Right ventricle myocardium superior (tissue), 1 donor: ENCODE measurements around the gene CYREN. TPM values are rescaled to one million over a fixed set of nuclear protein-coding genes. Genes with fewer than 3 reads are reported as not detected.
"Not testable (repeated sequence)": the region's sequence is repeated elsewhere in the genome, so short reads cannot be mapped to it uniquely, and the experiment has no call there.

ENCODE experiments used
- ATAC-seq: fragments of 200-7000 bp; cut with Tn5 transposase; one replicate; pipeline ENCODE4 v1.9.1; 2020; ENCODE audit warnings: mild to moderate bottlenecking; ENCODE audit not compliant: poor library complexity
- DNase-seq: peaks from one replicate; pipeline ENCODE4 v3.0.0-alpha.2; 2020
- intact Hi-C: fragments of 100-400 bp; cut with DNase I; formaldehyde crosslinking; loops from one replicate; pipeline ENCODE4 v1.11.2; 2022
- microRNA-seq: library from miRNA; unstranded; fragments of <30 nt; microRNA quantifications from one replicate; pipeline ENCODE4 v1.2.0, GENCODE V29; 2020
- total RNA-seq: library from RNA; stranded (reverse); fragmentation: NEBNext Ultra II Directional; extraction: Animal tissue kit (Norgen Biotek cat#: 25700); gene quantifications from one replicate; pipeline ENCODE4 v1.2.1, GENCODE V29; 2021
- donor health status: DM: no; HTN: yes; CAD: no; lungs with severe emphysema.

CYREN gene
- total RNA-seq, 1 donor from 2014 or later = 28.9 TPM

DNA sequence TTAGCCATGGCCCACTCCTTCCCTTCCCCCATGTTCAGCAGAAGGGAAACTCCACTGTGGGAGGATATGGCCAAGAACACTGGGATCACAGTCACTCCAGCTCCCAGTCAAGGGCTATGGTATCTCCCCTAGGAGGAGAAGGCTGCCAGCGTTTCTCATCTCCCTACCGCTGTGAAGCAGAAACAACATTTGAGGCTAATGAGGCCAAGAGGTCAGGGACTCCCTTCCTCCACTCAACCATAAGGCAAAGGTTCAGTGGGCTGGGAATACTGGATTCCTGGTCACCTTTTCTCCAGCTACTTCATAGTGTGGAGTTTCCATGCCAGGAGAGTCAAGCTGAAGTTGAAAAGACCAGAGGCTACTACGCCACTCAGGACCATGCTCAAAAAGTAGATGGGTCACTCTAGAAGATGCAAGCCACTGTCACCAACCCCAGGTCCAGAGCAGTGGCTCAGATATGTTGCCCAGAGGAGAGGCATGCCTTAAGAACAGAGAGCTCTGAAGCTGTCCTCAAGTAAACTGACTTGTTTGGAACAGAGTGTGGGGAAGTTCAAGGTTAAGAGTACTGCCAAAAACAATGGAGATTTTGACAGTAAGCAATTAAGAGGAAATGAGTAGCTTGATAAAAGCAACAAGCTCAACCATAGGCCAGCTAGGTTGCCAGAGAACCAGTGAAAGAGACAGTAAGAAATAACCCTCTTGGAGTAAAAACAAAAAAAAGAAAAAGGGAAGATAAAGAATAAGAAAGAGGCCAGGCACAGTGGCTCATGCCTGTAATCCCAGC, 26.4 kb downstream of the CYREN start:
- peak; percentile 13 for ATAC-seq
- DNase-seq = no peak
- intact Hi-C loops = no loop called here

DNA sequence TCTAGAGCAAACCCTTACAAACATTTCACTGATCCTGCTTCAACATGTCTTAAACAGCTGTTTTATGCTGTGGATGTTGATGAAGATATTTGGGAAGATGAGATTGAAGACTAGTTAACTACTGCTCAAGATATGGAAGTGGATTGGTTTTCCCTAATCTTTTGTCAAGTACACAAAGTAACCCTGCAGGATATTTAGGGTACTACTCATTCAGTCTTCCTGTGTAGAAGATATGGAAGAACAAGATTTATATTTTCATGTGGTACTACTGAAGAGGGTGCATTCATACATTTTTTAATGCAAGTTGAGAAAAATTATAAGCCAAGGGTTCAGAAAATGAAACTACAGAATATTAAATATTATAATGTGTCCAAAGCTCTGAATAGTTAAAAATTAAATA, 40.9 kb downstream of the CYREN start:
- DNase-seq (no peak), ATAC-seq (no peak)
- intact Hi-C loops = no loop called here

DNA sequence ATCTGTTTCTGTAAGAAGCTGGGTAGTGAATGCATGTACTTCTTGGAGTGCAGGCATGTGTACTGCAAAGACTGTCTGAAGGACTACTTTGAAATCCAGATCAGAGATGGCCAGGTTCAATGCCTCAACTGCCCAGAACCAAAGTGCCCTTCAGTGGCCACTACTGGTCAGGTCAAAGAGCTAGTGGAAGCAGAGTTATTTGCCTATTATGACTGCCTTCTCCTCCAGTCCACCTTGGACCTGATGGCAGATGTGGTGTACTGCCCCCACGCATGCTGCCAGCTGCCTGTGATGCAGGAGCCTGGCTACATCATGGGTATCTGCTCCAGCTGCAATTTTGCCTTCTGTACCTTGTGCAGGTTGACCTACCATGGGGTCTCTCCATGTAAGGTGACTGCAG, 41.6 kb downstream of the CYREN start:
- intact Hi-C loops = no loop called here
- no peak for DNase-seq
- ATAC-seq = no peak

DNA sequence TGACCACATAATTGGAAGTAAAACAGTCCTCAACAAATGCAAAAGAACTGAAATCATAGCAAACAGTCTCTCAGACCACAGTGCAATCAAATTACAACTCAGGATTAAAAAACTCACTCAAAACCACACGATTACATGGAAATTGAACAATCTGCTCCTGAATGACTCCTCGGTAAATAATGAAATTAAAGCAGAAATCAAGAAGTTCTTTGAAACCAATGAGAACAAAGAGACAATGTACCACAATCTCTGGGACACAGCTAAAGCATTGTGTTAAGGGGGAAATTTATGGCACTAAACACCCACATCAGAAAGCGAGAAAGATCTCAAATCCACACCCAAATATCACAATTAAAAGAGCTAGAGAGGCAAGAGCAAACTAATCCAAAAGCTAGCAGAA, 45.9 kb downstream of the CYREN start:
- intact Hi-C loops, ATAC-seq: not testable (repeated sequence)

DNA sequence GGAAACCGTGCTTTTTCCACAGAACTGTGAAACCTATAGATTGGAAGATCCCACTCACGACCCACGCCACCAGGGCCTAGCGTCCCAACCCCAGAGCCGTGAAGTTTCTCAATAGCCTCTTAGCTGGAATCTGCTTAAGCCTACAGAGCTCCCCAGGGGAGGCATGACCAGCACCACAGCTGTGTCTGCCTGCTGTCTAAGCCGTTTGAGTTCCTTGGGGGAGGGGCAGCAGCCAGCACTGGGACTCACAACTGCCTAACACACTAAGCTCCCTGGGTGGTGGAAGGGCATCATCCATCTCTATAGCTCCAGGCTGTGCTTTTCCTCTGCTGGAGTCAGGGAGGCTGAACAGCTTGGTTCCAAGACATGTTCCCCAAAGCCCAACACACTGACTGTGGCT, 48.6 kb downstream of the CYREN start:
- no peak for ATAC-seq
- DNase-seq = no peak
- intact Hi-C loops = no loop called here

More for the DNA sequence above, 45.9 kb downstream of the CYREN start:
- DNase-seq = not testable (repeated sequence)

DNA sequence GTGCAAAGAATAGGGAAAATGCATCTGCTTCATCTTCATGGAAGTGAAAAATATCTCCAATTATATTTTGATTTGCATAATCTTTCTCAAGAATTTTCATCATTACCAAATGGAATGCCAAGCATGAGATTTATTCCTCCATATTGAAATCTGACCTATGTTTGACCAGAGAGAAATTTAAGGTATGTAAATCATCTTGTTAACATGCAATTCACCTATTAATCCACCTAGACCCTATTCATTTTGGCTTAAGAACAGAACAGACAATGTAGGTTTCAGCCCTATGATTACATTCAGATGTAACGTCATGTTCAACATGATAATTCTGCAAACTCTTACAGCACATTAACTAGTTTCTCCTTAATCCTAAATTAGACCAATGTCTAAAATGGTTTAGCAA, 53.4 kb downstream of the CYREN start:
- intact Hi-C loops = no loop called here
- DNase-seq = no peak
- no peak for ATAC-seq

Small RNA genes within 50 kb of the gene (microRNA-seq; reads per million reads assigned to microRNA genes)
- not detected for gene MIR6509

Other genes starting within 250 kb of the CYREN start
- gene AGBL3, start 184.2 kb downstream of the CYREN start, total RNA-seq = 1.2 TPM
- 22.8 TPM for gene TMEM140, start 22.6 kb downstream of the CYREN start, total RNA-seq
- gene WDR91, start 40.8 kb upstream of the CYREN start, total RNA-seq = 5.1 TPM
- not detected for gene STRA8, start 63.1 kb upstream of the CYREN start, total RNA-seq